Activated T-cell treated with anti-CD3 and anti-CD28 coated beads for 4 hours (primary cell): ENCODE measurements around the gene GPBP1L1.
A peak's percentile ranks its signal among the peaks of the same experiment; 100 is the strongest.

ENCODE experiments used
- DNase-seq: peaks from one replicate; pipeline ENCODE4 v3.0.0-alpha.2; 2020

GPBP1L1 gene

DNA sequence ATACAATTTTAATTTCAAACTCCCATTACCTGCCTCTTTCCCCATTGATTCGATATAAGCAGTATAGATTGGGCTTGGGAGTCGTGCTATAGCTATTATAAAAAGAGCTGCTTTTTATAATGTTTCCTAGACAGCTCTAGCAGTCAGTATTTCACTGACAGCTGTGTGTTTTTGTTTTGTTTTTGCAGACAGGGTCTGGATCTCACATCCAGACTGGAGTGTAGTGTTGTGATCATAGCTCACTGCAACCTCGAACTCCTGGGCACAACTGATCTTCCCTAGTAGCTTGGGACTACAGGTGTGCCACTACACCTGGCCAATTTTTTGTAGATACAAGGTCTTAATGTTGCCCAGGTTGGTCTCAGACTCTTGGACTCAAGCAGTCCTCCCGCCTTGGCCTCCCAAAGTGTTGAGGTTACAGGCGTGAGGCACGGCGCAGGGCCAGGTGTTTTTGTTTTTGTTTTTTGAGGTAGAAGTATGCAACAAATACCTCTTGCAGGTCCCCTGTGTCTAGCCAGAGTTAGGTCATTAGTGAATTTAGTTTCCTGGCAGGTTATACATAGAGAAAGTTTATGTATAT, 100.7 kb downstream of the GPBP1L1 start:
- no peak for DNase-seq

DNA sequence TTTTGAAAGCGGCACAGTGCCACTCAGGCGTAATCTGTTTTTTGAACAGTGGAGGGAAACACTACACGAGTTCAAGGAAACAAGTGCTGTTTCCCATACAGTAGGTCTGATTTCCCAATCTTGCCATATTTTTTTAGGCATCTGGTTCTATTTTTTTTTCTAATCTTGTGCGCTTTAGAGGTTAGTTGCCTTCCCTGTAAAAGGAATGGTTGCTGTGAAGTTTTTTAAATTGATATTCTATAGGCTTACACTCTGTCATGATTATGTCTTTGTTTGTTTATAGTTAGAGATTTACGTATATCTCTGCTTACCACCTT, 101.3 kb downstream of the GPBP1L1 start:
- DNase-seq: no peak

- peak; percentile 79 for DNase-seq
These were observed 101.8 kb downstream of the GPBP1L1 start for GRCh38 chr1:45584351-45585109.

DNA sequence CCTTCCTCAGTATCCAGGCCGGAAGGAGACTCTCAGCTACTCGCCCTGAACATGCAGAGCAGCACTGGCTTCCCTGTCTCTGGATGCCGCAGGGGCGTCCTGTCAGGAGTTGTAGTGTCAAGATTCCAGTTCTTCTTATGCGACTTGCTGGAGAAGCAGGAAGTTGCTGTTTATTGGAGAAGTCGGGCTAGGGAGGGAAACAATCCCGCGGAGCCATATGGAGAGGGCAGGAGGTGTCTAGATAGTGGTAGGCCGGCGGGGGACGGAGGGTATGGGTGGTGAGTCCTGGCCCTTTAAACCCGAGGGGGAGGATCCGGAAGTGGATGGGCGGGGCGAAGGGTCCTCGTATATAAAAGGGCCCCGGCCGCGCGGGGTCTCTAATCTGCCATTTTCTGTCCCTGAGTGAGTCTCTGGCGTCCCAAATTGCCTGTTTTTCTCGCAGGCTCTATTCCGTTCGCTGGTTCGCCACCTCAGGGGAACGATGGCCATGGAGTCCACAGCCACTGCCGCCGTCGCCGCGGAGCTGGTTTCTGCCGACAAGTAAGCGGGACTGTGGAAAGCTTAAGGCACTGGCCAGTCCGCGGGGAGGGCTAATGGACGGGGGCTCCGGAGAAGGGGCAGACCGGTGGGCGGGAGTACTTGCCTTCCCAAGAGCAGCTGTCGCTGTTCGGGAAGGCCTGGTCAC, 102.5 kb downstream of the GPBP1L1 start, which contains the start of gene NASP:
NASP (plus strand) TSS at position 376 of the 685 bp plus-strand sequence; CDS start at position 482, 106 bp downstream.
- DNase-seq: peak; percentile 95

DNA sequence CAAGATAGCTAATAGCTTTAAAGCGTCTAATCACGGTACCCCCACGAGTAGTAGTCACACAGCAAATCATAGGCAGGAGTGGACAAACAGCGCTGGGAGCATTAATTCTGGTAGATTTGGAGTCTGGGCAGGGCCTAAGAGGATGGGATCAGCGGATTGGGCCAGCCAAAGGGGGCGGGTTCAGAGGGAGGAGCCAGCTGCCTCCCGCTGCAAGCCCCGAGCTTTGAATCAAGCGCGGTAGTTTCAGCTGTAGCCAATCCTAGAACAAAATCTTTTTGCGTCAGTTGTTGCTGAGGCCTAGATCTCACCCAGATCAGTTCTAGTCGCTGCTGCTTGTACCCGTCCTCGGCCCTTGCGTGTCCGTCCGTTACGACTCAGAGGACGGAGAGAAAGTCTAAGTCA, 103.1 kb downstream of the GPBP1L1 start:
- peak; percentile 90 for DNase-seq
